HG03378 (cell line): ENCODE measurements around the gene SMIM28.
A peak's percentile ranks its signal among the peaks of the same experiment; 100 is the strongest.
"Not testable (repeated sequence)": the region's sequence is repeated elsewhere in the genome, so short reads cannot be mapped to it uniquely, and the experiment has no call there.

Experiments used
- ATAC-seq: cut with Tn5 transposase; IDR thresholded peaks from one replicate; pipeline ENCODE4 v1.9.1; 2021; ENCODE audit warnings: mild to moderate bottlenecking, moderate library complexity; ENCODE audit not compliant: unreplicated experiment

Gene SMIM28

DNA sequence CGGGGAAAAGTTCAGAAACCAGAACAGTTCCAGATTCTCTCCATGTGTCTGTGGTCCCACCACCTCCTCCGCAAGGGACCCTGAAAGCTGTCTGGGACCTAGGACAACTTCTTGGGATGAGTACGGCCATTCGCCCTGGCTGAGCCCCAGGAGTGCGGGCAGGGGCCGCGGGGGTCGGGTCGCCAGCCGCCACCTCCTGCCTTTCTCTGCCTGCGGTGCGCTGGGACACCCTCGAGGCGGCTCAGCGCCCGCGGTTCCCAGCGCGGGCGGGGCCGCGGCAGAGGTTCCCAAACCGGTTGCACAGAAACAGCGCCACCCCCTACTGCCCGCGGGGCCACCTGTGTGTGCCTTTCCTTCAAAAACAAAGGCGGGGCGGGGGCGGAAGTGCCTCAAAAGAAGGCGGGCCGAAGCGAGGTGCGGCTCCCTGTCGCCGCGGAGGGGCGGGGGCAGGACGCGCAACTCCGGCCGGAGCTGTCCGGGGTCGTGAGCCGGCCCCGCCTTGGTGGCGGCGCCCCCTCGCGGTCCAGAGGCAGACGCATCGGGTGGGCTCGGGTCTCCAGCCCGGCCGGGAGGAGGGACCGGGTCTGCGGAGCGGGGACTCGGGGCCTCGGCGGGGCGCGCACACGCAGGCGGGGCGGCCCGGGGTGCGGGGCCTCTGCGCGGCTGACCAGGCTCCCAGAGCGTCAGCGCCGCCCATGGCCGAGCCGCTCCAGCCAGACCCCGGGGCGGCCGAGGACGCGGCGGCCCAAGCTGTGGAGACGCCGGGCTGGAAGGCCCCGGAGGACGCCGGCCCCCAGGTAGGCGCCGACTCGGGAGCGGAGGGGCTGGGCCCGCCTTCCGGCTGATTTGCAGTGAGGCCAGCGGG lies 26.3 kb downstream of the SMIM28 start, which contains the start of gene HEBP2:
Gene HEBP2, plus strand, starts transcription at position 423 of the 865 bp plus-strand sequence. Its CDS starts 273 bp downstream, at position 696.
- ATAC-seq: peak; percentile 73

DNA sequence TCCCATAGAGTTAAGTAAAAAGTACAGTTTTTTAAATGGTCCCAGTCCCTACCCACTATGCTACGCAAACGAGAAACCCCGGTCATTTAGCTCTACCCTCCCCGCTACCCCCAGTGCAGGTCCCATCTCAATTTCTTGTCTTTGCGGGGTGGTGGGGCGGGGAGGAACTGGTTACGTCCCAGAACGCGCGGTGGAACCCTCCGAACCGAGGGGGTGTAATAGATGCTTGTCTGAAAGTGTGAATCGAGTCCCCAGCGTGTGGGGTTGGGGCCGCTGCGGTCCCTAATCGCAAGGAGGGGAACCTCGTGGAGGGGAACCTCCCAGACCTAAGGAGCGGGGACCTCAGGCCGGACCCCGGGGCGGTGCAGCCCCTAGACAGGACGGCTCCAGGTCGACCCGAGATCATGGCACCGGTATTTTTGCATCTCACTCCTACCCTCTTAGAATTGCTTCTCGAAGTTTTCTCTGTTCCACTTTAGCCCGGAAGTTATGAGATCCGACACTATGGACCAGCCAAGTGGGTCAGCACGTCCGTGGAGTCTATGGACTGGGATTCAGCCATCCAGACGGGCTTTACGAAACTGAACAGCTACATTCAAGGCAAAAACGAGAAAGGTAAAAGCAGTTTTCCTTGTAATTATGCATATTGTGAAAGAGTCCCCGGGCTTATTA lies 27.1 kb downstream of the SMIM28 start:
- ATAC-seq: peak; percentile 8

DNA sequence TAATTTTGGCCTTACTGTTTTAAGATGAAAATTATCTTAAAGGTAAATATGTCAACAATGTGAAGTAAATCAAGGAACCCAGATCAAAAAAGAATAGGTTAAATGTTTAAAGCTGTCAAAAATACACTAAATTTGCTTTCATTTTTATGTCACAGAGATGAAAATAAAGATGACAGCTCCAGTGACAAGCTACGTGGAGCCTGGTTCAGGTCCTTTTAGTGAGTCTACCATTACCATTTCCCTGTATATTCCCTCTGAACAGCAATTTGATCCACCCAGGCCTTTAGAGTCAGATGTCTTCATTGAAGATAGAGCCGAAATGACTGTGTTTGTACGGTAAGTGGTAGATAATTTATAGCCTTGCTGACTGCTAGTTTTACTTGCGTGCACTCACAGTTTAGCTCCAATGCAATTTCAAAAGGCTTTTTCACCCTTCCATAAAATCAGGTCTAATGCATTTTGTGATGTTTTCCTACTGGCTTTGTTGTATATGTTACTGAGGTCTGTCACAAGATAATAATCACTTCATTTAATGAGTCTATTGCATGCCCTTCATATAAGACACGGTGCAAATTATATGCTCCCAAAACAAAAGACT lies 28.2 kb downstream of the SMIM28 start:
- no peak for ATAC-seq

DNA sequence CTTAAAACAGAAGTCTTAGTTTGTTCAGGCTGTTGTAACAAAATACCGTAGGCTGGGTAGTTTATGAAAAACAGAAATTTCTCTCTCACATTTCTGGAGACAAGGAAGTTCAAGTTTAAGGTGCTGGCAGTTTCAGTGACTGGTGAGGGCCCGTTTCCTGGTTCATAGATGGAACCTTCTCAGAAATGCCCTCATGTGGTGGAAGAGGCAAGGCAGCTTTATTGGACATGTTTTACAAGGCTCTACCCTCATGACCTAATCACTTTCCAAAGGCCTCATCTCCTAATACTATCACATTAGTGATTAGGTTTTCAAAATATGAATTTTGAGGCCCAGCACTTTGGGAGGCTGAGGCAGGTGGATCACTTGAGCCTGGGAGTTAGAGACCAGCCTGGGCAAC lies 28.7 kb downstream of the SMIM28 start:
- no peak for ATAC-seq

DNA sequence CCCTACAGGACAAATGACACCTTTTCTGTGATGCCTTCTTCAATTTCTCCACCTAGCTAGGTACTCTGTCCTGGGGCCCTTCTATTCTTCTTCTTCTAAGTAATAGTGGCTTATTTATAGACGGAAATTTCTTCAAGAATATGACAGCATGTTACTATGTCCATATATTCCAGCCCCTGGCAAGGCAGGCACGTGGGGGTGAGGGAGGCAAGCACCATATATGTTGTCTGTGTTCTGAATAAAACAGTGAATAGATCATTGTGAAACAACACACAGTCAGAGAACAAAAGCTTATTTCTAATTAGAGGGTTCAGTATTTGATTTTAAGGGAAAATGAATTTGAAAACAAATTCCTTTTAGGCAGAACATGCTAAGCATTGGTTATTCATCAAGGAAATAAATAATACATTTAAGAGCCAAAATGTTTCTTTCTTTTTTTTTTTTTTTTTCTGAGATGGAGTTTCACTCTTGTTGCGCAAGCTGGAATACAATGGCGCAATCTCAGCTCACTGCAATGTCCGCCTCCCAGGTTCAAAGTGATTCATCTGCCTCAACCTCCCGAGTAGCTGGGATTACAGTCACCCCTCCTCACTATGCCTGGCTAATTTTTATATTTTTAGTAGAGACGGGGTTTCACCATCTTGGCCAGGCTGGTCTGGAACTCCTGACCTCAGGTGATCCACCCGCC lies 32.5 kb downstream of the SMIM28 start:
- ATAC-seq: no peak

DNA sequence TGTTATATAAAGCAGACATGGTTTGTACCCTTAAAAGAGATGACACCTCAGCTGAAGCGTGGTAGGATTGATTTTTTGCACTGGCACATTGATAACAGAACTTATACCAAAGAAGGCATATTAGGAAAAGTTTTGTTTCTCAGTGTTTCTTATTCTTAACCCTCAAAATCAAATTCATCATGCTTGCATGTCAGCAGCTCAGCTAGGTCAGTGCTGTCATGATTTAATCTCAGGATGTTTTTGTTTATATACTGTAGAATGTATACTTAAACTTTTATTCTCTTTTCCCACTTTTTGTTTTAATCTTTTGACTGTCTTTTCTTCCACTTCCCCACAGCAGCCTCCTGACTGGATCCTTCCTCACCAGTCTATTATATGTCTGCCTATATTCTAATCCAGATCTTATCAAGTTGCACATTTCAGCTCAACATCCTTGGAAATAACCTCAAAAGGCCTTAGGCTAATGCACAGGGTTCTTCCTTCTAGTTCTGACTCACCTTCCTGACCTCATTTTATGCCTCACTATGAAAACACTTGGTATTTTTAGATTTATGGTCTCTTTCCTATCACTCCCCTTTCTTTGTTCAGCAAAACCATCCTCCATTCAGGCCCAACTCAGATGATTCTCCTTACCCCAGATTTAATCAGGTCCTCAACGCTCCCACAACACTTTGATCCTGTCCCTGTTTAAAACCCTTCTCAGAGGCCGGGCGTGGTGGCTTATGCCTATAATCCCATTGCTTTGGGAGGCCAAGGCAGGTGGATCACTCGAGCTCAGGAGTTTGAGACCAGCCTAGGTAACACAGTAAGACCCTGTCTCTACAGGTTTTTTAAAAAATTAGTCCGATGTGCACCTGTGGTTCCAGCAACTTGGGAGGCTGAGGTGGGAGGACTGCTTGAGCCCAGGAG lies 33.5 kb downstream of the SMIM28 start:
- ATAC-seq: peak; percentile 84

DNA sequence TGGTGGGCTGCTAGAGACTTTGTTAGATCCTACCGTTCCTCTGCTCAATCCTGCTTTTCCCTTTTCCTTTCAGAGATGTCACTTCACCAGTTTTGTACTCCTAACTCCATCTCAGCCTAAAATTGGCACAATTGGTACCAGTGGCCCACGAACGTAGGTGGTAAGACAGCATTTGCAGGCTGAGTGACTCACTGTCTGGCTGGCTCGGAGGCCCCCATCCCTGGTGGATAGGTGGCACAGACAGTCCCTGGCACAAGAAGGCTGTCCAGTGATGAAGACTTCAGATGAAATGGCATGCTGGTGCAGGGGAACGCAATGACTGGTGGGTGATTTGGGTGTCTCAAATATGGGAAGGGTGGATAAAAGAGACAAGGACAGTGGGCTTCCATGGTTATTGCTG lies 37.4 kb downstream of the SMIM28 start:
- ATAC-seq: no peak

DNA sequence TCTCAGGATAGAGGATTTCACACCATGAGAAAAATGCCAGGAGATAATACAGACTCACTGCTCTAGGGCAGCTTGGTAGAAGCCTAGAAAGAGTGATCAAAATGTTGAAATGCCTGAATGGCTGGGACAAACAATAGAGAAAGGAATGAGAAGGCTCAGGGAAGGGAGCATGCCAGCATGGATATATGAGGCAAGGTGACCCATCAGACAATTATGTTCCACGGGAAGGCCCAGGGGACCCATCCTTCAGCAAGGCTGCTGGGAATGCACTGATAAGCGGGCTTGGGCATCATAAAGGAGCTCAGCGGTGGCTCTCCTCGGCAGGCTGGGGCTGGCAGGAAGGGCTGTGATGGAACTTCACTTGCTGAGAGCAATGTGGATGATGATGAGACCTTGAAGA lies 38.5 kb downstream of the SMIM28 start:
- no peak for ATAC-seq

DNA sequence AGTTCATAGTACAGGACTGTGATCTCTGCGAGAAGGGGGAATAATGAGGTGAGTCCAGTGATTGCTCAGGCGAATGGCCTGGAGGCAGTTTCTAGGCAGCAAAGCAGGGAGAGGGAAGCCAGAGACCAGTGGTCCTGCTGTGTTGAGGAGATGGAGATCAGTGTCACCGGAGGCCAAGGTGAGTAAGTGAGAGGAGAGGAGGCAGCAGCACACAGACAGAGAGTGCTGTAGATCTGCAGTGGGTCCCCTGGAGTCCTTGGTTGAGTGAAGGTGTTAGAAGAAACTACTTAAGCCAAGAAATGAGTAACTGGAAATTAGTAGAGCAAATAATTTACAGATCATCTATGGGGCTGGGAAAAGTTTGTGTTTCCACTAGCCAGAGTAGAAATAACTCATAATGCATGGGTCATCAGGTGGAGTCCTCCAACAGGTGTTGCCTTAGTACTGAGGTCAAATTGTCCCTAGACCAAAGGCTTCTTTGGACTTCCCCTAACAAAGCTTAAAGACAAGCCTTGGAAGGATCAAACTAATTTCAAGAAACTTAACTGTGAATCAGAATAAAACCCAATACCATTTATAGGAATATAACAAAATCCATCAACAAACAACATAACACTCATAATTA lies 39.9 kb downstream of the SMIM28 start:
- ATAC-seq: no peak

DNA sequence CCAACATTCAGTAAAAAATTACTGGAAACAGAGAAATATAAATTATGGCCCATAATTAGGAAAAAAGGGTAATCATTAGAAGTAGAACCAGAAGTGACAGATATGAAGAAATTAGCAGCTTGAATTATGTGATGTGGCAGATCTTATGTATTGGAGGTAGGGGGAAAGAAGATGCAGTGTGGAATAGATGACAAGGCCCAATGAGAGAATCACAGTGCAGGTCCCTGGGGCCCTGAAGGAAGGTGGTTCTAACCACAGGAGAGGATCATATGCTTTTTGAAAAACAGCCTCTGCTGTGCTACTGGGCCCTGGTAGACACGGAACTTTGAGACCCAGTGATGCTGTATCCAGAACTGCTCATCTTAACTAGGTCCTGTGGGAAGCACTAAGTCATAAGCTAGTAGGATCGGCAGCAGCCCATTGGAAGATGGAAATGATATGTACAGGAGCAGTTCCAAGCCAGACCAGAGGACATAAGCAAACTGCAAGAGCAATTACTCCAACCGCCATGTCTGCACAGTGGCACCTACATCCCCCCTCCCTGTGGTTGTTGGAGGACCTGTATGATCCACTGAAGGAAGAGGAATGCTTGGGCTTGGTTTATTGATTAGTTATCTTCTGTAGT lies 40.5 kb downstream of the SMIM28 start:
- ATAC-seq: no peak

DNA sequence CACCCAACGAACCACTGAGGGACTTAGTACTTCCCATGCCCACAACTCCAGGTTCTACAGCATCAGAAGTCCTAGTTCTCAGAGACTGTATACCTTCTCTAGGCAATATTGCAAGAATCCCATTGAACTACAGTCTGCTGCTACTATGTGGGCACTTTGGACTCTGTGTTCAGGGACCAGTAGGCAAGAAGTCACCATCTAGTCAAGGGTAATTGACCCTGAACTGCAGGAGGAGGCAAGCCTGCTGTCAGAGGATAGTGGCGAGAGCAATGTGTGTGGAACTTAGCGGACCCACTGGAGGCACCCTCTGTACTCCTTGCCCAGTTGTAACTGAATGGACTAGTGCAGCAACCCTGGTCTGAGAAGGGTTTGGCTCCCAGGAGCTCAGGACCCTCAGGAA lies 42.1 kb downstream of the SMIM28 start:
- ATAC-seq: no peak

DNA sequence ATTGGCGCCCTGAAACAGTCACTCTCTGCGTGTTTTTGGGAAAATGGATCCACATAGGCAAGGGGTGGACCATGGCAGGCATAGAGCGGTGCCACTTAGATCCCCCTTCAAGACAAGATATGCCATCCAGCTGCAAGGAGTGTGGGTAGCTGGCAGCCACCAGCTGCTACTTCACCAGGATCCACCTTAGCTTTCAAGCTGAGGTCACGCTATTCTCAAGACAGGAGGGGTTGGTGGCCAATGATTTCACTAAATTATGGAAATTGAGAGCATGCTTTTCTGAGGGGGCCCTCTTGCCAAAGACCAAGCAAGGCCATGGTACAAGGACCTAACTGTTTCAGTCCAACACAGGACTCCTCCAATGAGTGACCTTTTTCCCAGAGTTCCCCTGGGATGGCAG lies 42.7 kb downstream of the SMIM28 start:
- ATAC-seq: no peak

DNA sequence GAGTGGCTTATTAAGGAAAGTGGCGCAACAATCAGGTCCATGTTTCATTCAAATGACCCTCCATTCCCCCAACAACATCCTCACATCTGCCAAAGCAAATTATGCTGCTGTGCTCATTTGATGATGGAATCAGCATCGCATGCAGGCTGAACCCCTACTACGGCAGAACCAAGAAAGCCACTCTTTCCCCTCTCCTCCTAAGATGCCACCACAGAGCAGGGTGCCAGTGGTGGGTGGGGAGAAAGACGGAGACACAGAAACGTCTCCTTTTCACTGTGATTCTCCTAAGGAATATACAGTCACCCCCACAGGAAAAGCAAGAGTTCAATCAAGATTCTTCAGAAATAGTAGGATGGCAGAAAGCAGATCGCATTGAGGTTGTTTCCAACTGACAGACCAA lies 43.4 kb downstream of the SMIM28 start:
- ATAC-seq: no peak

DNA sequence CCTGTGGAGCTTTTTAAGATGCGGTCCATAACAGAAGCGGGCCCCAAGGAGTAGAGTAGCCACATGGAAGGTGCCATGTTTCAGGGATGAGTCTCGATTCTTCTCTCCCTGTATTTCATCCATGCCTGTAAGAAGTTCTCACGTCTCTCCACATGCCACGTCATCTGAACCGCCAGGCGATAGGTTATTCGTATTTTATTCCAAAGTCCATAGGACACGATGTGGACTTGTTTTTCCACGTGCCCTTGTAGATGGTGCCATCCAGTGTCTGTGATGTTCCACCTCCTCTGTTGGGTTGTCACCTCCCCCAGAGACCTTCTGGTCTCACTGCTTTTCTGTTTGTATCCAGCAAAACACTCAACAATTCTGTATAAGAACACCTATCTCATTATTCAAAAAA lies 43.9 kb downstream of the SMIM28 start:
- ATAC-seq: no peak

DNA sequence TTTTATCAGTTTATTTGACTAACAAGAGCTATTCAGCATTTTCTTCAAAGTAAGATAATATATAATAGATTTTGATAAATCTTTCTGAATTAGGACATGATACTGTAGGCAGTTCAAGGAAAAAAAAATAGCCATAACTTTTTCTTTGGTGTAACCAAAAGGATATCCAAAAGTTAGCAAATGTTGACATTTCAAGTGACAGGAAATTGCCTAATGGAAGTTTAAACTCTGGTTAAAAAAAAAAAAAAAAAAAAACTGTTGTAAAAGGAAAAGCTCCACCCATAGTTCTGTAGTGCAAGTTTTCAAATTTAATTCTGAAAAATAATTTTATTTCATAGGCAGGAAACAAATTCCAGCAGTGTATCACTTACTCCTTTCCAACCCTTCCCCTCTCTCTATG lies 45.2 kb downstream of the SMIM28 start:
- ATAC-seq: no peak

DNA sequence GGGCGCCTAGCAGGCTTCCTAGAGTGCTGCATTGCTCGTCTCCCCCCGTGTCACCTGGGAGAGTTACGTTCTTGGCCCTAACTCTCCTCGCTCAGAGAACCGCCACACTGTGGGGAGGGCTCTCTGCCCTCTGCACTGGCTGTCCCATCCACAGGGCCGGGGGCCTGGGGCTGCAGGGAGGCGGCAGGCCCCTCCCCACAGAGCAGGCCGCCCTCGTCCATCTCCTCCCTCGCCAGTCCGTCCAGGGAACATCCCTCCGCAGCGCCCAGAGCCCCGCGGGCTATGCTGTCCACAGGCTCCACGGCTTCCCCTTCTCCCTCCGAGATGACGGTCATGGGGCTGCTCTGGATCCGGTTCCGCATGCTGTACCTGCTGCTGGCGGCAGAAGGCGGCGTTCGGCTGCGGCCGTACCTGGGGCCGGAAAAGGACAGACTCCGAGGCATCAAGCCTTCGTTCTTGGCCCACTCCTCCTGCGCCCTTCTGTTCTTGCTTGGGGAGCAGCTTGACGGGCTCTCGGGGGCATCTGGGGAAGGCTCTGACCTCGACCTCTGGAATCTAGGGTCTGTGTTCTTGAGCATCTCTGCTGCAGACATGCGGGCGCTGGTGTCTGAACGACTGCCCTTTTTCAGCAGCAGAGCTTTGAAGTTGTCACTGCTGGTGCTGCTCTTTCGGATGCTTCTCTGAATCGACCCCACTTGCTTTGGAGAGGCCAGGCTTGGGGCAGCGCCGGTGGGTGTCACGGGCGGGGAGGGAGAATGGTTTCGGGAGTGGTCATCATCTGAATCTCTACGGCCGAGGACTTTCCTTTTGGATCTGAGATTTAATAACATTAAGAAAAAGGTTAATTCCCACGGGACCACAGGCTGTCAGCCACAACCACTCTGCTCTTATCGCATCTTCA lies 46.5 kb downstream of the SMIM28 start:
- no peak for ATAC-seq

DNA sequence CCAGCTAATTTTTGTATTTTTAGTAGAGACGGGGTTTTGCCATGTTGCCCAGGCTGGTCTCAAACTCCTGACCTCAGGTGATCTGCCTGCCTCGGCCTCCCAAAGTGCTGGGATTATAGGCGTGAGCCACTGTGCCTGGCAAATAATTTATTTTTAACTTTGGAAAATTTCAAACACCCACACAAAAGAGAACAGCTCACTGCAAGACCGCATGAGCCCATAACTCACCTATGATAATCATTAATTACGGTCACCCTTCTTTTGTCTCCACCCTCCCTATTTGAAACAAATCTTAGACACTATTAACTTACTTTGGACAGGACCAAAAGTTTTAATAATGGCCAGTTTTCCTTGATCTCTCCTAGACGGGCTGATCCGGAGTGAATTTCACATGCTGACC lies 47.6 kb downstream of the SMIM28 start:
- not testable (repeated sequence) for ATAC-seq

DNA sequence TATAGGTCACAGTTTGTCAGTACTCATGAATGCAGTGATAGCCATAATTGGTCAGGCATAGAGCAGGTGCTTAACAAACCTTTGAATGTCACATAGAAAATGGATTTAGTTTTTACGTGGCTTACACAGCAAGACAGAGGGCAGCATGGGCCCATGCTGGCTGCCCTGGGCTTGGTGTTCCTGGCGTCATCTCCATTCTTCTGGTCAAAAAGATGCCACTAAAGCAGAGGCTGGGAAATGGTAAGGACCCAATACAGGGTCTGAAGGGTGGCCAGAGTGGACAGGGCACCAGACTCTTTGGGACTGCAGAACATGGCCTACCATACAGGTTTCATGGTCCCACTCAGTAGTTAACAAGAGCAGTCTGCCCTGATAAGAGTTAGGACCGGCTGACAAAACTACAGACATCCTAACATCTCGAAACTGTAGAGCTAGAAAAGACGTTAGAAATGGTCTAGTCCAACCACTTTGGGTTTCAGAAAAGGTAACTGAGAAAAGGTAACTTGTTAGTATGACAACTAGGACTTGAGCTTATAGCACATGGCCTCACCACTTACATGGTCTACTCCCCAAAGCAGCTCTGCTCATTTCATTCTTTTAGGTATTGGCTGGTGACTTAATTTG lies 48.9 kb downstream of the SMIM28 start:
- no peak for ATAC-seq
